ENCODE measurements around the gene ATP10B.

The ATP10B gene

DNA sequence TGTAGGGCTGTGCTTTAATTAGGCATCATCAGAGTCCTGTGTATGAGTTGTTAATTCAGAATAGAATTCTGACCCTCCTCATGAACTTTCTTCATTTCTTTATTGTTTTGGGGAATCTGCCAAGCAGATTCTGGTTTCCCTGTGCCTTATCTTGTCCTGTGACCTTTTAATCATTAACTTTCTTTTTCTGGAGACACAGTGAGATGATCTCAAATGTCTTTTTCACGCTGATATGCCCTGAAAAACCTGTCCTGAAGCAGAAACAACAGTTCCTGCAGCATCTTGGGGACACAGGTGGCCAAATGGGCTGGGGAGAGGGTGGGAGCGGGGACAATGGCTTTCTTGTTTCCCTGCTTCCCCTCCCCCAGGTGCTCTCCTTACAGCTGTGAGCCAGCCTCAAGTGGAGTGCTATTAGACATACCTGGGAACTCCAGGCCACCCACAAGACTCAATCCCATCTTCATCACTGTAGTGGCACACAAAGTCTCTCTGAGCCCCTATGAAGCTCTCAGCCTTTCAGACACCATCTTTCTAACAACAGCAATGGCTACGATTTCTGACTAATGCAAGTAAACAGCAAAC, 213.8 kb downstream of the ATP10B start:
- no peak for FAIRE-seq
- DNase-seq (ENCODE audit: low spot score): peak; percentile 13

DNA sequence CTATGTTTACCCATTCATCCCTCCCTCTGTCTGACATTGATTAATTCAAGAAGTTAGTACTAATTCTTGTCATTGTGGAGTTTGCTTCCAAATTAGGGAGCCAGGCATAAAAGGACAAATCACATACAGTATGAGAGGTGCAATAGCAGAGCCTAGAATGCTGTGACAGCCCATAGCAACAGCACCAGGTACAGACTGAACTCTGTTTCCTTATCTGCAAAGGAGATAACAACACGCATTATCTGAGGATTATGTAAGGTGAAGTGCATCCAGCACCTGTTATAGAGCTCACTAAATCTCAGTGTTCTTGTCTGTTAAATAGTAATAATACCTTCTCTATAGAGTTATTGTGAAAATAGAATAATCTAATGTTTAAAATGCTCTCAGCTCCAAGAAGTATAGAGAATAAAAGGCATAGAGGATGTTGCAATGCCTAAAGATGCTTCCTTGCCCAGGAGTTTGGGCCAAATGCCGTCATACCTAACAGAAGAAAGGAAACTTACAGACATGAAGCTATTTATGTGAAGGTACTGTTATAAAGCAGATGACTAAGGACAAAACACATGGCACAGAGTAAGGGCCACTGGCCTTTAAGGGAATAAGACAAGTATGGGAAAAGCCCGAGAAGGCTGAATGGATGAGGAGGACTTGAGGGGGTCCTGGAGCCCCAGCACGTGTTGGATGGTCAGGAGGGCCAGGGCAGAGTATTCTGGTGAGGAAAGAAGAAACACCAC, 214.5 kb downstream of the ATP10B start:
- DNase-seq (ENCODE audit: low spot score) (no peak), FAIRE-seq (no peak)

DNA sequence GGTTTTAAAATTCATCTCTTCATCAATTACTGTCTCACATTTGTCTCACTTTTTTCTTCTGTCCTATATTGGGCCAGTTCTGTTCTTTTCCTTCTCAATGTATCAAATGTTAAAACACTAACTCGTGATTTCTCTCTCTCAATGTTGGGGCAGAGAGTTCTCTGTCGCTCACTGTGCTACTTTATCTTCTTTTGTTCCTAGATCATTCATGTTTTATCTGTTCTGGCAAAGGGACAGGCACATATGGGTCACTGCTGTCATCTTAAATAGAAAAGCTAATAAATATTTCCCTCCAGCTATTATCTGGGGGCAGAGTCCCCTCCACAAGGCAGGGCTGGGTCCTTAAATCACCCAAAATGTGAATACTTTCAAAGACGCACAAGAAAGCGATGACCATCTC, 216.3 kb downstream of the ATP10B start:
- no peak for FAIRE-seq
- DNase-seq (ENCODE audit: low spot score): no peak

DNA sequence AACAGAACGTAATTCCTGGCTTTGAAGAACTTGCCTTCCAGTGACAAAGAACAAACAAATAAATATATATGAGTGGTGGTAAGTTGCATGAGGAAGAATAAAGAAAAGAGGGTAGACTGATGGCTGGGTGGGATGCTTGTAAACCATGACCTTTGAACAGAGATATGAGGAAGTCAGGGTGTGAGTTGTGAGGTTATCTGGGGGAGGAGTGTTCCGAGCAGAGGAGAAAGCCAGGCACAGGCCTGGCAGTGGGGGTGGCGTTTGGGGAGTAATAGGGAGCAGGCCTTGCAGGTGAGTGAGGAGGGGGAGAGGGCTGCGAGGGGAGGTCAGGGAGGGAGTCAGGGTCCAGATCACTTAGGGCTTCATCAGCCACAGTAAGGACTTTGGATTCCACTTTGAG, 217.0 kb downstream of the ATP10B start:
- no peak for FAIRE-seq
- no peak for DNase-seq (ENCODE audit: low spot score)

DNA sequence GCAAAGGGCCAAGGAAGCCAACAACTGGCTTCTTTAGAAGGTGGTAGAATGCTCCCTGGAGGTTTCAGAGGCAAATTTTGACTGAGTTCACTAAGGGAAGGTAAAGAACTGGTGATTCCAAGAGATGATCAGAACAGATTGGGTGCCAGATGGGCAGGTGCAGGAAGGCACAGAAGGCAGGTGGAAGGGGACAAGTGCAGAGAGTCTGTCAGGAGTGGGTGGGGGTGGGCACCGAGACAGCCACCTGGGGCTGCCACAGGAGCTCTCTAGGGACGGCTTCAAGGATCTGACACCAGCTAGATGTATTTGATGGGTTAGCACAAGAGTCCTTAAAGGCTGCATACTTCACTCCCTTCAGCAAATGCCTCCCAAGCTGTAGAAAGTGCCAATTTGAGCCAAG, 223.0 kb downstream of the ATP10B start:
- FAIRE-seq: no peak
- DNase-seq (ENCODE audit: low spot score): no peak

DNA sequence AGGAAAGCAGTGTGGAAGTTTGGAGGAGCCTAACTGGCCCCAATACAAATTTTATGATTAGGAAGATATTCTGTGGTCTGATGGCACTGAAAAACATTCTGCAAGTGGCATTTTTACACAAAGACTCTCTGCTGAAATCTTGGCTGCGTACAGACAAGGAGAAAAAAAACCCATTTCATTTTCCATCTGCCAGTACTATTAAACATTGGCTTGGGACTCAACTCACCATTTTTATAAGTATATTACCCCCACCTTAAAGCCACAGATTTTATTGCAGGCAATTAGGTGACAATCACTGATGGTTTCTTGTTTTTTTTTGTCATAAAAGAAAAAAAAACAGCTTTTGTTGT, 223.4 kb downstream of the ATP10B start:
- DNase-seq (ENCODE audit: low spot score) (no peak), FAIRE-seq (no peak)

DNA sequence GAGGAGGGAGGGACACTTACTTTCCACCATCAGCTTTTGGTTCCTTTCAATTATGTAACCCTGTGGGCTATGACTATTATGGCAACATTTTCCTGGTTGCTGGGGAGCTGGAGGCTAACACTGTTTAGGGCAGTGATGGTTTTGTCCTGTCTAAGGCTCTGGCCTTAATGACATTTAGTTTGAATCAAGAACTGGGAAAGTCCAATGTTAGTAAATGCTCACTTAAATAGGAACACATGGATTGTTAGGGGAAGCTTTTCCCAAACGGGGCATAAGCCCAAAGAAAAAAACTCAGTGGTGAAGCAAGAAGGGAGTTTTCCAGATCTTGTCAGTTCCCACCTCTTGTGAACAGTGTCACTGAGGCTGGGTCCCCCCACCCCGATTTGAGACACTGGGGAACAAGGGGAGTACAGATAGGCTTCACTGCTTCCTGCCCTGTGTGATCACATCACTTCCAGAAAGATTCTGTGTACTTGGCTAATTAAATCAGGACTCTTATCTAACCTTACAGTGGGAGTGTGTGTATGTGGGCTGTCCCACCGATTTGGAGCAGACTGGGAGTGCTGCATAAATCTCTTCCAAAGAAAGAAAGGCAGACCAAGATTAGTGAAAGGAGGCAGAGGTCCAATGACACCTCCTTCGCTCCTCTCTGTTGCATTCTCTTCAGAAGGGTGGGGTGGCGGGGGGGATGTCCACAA, 223.9 kb downstream of the ATP10B start:
- FAIRE-seq: no peak

DNA sequence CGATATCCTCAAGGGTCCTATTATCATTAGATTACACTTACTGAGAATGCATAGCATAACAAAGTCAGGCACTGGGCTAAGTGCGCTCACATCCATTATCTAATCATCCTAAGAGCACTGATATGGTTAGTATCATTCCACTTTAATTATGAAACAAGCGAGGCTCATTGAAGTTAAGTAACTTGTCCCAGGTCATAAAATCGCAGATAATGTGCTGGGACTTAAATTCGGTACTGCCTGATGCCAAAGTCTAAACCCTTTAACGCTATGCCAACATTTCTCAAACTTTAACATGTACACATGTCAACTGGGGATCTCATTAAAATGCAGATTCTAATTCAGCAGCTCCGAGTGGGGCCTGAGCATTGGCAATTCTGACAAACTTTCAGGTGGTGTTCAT, 225.7 kb downstream of the ATP10B start:
- FAIRE-seq (no peak), DNase-seq (ENCODE audit: low spot score) (no peak)

More for the DNA sequence above, 223.9 kb downstream of the ATP10B start:
- no peak for DNase-seq (ENCODE audit: low spot score)

DNA sequence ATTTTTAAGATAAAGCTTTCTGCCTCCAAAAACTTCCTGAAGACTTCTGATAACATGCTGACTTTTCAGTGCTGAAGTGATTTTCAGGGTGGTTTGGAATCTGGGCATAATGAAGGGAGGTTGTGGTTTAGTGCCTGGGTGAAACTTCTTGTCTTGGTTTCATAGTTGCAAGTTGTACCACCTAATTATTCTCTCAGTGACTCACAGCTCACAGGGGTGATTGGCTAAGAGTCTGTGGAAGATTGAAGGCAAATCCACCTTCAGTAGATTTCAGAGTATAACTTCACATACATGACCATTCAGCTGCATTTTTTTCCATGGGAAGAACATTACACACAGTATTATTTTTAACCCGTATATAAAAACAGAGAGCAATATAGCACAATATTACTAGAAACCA, 230.5 kb downstream of the ATP10B start:
- FAIRE-seq: no peak

DNA sequence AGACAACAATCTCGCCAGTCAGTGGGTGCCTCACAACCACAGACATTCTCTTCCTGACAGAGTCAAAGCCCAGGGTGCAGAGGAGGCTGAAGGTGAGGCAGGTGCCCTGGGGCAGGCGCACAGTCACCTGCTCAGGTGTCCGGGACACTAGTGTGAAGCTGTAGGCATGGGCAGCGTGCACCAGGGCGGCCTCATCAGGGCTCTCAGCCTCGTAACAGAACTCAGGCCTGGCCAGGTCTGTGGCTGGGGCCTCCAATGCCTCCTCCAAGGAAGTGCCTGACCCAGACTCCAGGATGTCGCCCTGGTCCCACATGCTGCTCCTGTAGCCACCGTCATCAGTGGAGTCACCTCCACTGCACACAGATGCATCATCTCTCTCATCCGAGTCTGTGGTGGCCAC, 231.6 kb downstream of the ATP10B start:
- no peak for DNase-seq (ENCODE audit: low spot score)
- FAIRE-seq: no peak

More for the DNA sequence above, 230.5 kb downstream of the ATP10B start:
- DNase-seq (ENCODE audit: low spot score): no peak

DNA sequence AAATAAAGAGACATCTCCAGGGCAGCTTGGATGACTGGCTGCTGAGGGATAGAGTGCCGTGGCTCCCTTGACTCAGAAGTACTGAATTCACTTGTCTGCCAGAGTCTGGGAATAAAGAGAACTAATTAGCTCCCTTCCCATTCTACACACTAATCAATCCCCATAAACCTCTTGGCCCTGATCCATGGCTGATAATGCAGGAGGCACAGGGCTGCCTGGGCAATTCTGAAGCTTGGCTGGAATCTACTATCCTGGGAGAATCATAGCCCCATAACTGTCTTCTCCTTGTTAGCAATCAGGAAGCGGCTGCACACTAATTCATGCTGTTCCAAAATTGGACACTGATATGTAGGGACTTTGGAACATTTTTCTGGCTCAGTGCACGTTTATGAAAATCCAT, 232.6 kb downstream of the ATP10B start:
- FAIRE-seq: no peak
- DNase-seq (ENCODE audit: low spot score): no peak

DNA sequence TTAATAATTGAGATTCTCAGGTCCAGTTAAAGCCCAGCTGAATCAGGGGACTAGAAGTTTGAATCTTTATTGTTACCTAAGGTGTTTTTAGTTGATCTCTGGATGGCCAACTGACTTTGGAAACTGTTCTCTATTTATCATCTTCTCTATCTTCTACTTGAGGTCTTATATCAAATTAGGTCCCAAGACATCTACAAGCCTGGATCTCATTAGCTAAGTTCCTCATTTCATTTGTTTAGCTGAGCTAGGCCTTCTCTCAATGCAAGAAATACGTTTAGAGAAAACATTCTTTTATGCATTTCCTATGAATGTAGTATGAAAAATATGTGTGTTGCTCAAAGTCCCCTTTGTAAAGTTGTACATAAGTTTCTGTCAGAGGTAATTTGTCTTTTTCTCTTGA, 233.7 kb downstream of the ATP10B start:
- FAIRE-seq: no peak
- DNase-seq (ENCODE audit: low spot score): no peak

DNA sequence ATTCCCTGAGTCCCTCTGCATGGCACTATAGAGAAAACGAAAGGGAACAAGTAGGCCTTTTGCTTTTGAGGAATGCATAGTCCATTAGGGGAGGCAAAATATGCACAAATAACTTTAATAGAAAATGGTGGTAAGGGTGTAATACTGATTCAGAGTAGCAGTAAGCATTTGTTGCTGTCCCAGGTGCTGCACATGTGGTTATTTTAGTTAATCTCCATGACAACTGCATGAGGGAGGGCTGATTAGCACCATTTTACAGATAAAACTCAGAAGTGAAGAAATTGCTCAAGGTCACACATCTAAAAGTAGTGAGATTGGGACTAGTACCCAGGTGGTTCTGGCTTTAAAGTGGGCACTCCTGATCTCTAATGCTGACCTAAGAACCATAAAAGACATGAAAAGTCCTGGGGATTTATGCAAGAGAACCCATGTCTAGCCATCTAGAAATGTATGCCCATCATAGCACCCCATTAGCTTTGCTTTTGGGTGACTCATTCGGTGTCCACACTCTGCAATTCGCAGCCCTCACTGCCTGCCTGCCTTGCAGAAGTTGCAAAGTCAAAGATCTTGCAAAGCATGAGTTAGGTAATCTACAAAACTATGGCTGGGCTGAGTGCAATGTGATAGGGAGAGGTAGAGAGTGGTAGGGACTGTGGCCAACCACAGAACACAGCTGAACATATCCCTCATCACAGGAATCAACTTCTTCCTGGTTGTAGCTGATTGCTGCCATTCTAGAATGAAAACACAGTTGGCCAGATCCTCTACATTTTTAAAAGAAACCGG, 235.1 kb downstream of the ATP10B start:
- FAIRE-seq (no peak), DNase-seq (ENCODE audit: low spot score) (no peak)

DNA sequence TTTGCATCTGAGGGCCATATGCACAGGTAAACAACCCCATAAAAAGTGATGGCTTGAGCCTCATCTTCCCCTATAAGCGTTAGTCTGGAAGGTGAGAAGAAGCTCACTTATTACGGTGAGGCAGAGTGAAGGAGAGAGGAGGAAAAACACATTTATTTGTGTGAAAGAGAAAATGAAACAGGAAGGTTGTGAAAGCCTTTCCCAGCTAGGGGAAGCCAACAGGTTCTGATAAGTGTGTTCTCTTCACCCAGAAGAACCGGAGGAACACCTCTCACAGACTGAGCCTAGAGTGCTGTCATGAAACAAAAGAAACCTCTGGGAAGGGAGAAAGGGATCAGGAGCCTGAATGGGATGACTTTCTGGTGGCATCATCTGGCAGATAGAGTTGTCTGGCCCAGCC, 237.9 kb downstream of the ATP10B start:
- no peak for FAIRE-seq
- DNase-seq (ENCODE audit: low spot score): no peak

DNA sequence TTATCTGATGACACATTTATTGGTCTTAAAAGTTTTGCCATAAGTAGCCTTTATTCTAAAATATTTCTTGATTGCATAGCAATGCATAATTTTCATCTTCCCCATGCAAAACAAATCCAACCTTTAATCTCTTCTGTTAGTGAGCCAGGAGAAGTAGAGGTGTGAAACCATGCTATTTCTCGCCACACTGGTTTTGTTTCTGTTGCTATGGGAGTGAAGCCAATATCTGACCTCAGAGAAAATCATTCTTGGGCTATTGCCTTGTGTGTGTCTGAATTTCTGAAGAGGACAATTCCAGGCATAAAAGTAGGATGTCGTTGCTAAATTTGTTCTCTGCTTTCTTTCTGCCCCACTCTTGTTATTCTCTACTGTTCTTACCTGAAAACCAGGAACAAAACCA, 246.7 kb downstream of the ATP10B start:
- FAIRE-seq (no peak), DNase-seq (ENCODE audit: low spot score) (no peak)

DNA sequence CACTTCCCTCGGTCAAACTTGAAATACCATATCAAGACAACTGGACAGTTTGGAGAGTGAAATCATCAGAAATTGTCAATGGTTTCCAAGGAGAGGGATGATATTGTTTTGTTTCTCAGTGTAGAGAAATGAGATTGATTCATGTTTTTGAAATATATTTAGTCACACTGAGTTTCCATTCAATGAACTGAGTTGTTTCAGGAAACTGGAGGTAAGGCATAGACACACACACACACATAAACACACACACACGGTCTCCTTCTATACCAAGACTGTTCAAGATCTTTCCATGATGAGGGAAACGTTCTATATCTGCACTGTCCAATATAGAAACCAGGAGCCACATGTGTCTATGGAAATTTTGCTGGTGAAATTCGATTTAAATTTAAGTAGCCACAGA, 247.5 kb downstream of the ATP10B start:
- DNase-seq (ENCODE audit: low spot score): no peak
- no peak for FAIRE-seq

DNA sequence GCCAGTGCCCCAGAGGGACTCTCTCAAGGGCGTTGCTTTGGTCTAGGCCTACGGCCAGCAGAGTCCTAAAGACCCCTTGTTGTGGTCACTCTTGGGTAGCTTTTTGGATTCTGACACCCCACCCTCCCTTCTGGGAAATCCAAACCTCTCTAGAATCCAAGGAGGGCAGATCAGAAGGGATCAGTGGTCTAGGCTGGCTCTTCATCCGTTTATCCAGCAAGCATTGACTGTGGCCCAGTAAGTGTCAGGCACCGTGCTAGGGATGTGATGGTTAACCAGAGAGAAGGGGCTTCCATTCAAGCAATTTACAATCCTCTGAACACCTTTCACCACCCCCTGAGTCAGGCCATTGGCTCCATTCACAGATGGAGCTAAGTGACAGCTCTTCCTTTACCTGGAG, 249.3 kb downstream of the ATP10B start:
- no peak for FAIRE-seq
- DNase-seq (ENCODE audit: low spot score): no peak

DNA sequence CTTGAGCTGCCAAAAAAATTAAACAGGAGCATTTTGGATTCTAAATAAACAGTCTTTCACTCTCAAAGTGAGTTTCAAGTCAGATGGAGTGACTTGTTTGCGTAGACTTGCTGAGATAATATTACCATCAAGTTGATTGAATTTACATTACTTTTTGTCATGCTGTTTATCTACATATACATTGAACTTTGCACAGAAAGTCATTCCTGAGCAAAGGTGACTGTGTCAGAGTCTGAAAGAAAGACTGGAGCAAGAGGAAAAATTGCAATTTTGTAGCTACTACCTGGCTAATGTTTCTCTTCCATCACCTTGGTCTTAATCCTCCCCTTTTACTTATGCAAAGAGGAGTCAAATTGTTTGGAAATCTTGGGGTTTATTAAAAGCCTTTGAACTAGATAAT, 251.0 kb downstream of the ATP10B start:
- no peak for FAIRE-seq
- DNase-seq (ENCODE audit: low spot score): no peak

DNA sequence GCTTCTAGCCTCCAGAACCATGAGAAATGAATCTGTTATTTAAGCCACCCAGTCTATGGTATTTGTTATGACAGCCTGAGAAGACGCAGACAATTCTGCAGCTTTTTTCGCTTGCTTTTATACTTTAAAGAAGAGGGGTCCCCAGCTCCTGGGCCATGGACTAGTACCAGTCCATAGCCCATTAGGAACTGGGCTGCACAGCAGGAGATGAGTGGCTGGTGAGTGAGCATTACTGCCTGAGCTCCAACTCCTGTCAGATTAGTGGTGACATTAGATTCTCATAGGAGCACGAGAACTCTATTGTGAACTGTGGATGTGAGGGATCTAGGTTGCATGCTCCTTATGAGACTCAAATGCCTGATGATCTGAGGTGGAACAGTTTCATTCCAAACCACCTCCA, 278.7 kb downstream of the ATP10B start:
- FAIRE-seq (no peak), DNase-seq (ENCODE audit: low spot score) (no peak)

DNA sequence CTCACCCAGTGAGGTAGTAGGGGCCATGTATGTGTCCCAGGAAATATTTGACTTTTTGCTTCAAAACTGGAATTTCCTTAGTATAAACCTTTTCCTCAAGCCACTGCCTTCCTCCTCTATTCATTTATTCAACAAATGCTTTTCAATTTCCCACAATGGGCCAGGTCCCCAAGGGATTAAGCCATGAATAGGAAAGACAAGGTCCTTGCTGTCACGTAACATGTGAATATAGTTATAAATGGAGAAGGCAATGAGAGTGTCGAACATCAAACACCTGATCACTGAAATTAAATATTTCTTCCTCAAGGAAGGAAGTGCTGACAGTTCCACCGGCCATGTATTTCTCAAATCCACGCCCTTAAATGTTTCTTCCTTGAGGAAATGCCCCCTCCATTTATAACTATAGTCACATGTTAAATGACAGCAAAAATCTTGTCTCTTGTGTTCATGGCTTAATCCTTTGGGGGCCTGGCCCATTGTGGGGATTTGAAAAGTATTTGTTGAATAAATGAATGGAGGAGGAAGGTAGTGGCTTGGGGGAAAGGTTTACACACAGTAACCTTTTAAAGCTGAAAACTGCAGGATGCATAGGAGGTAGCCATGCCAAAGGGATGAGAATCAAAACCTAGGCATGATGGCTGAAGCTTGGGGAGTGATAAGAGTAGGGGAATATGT, 284.8 kb downstream of the ATP10B start:
- FAIRE-seq (no peak), DNase-seq (ENCODE audit: low spot score) (no peak)

DNA sequence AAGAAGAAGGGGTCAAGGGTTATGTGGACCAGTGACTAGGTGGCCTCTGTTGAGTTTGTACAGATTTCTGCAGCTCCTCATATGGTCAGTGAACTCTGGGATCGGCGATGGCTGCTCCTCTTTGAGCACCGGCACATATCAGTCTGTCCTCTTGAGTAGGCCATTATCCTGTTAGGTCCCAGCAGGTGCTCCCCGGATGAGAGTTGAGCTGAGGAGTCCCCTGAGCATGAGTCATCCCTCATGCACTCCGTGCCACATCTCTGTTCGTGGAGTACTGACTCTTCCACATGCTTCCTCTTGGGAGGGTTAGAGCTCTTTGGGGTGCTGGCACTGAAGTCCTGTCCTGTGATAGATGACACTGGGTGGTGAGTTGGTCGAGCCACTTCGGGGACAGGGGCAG, 286.6 kb downstream of the ATP10B start:
- FAIRE-seq: no peak
- peak; percentile 29 for DNase-seq (ENCODE audit: low spot score)

DNA sequence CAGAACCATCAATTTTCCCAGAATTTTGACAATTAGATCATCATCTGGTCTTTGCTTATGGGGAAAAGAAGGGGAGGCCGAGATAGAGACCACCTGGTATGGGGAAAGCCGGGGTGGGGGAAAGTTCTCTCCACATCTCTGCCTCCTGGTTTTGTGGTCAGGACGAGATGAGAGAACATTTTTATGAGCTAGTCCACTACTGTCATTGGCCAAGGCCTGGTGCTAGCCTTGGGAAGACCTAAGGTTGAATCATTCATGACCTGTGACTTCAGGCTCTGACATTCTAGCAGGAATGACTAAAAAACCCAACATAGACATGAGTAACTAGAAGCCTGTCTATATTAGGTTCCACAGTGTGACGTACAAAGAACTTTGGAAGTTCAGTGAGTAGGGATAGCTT, 295.2 kb downstream of the ATP10B start:
- FAIRE-seq (no peak), DNase-seq (ENCODE audit: low spot score) (peak; percentile 25)

Data from urothelium cell line (cell line).